NCI-H510A treated with DMSO at 0.1 percent for 48 hours (cell line): ENCODE measurements around the gene CCDC97.
"Not testable (repeated sequence)": the region's sequence is repeated elsewhere in the genome, so short reads cannot be mapped to it uniquely, and the experiment has no call there.

Experiments used
- DNase-seq: peaks from one replicate; lab custom pipeline; 2025; lab: John Stamatoyannopoulos, UW

Gene CCDC97

GRCh38 chr19:41339936-41340335 is 30.0 kb downstream of the CCDC97 start:
- no peak for DNase-seq

GRCh38 chr19:41341669-41342490 is 31.9 kb downstream of the CCDC97 start:
- peak; percentile 27 for DNase-seq

- no peak for DNase-seq
These were observed 34.2 kb downstream of the CCDC97 start for GRCh38 chr19:41344162-41344561.

GRCh38 chr19:41346916-41347315 is 36.9 kb downstream of the CCDC97 start:
- not testable (repeated sequence) for DNase-seq

GRCh38 chr19:41350735-41351338 is 40.9 kb downstream of the CCDC97 start:
- DNase-seq, result no peak

- no peak for DNase-seq
These were observed 41.6 kb downstream of the CCDC97 start for GRCh38 chr19:41351339-41352245.

- DNase-seq, result no peak
These were observed 42.3 kb downstream of the CCDC97 start for GRCh38 chr19:41352279-41352608.

- DNase-seq, result peak; percentile 49
These were observed 42.9 kb downstream of the CCDC97 start for GRCh38 chr19:41352609-41353465.

- DNase-seq, result peak; percentile 52
These were observed 43.7 kb downstream of the CCDC97 start, which contains the start of gene TGFB1 for GRCh38 chr19:41353466-41354342. Gene TGFB1, minus strand, starts transcription at chr19:41353922. Its CDS starts 878 bp downstream, at chr19:41353044.

GRCh38 chr19:41354343-41354953 is 44.5 kb downstream of the CCDC97 start:
- no peak for DNase-seq

- DNase-seq, result no peak
These were observed 45.1 kb downstream of the CCDC97 start for GRCh38 chr19:41355035-41355434.

- DNase-seq, result no peak
These were observed 45.8 kb downstream of the CCDC97 start for GRCh38 chr19:41355802-41356201.

GRCh38 chr19:41356984-41357739 is 47.2 kb downstream of the CCDC97 start:
- no peak for DNase-seq

- DNase-seq, result no peak
These were observed 47.8 kb downstream of the CCDC97 start for GRCh38 chr19:41357746-41358145.

GRCh38 chr19:41359741-41360140 is 49.8 kb downstream of the CCDC97 start:
- no peak for DNase-seq

- DNase-seq, result peak; percentile 45
These were observed 52.3 kb downstream of the CCDC97 start for GRCh38 chr19:41362143-41362847.

- DNase-seq, result no peak
These were observed 53.4 kb downstream of the CCDC97 start for GRCh38 chr19:41363371-41363752.

GRCh38 chr19:41363753-41364523 is 54.0 kb downstream of the CCDC97 start, which contains the start of gene B9D2:
Gene B9D2, minus strand, starts transcription at chr19:41364149. Its CDS starts 630 bp downstream, at chr19:41363519.
- DNase-seq, result peak; percentile 98
